Astrocyte of the cerebellum (primary cell): ENCODE data around the gene HRNR.

Experiments
- DNase-seq: peaks from one replicate; pipeline ENCODE4 v3.0.0-alpha.2; 2011; ENCODE audit warnings: low read depth
- H3K4me3 ChIP-seq: 2 replicates; pipeline ENCODE4 v1.5.1; 2011; ENCODE audit warnings: mild to moderate bottlenecking, low read depth, low read length, moderate library complexity
- CTCF ChIP-seq: IDR thresholded peaks from 2 replicates; pipeline ENCODE4 v1.5.1; 2012; ENCODE audit warnings: low read length, low read depth, moderate library complexity, mild to moderate bottlenecking; ENCODE audit errors: missing control alignments
- in situ Hi-C: cut with HindIII; loops from 2 replicates; pipeline ENCODE4 v1.10.0; 2017; ENCODE audit warnings: low sequenced_read_pairs

HRNR gene

GRCh38 chr1:152198982-152199381 lies 25.0 kb downstream of the HRNR start:
- TF ChIP-seq CTCF: no peak
- no peak for DNase-seq
- in situ Hi-C loops: no loop called here
- no peak overlapping the region for H3K4me3 ChIP-seq

- in situ Hi-C loops: no loop called here
- no peak overlapping the region for H3K4me3 ChIP-seq
- no peak for DNase-seq
- TF ChIP-seq CTCF: no peak
Measured at GRCh38 chr1:152197361-152197941, 26.5 kb downstream of the HRNR start.

GRCh38 chr1:152191711-152192110 lies 32.3 kb downstream of the HRNR start:
- TF ChIP-seq CTCF: no peak
- no peak for DNase-seq
- H3K4me3 ChIP-seq: no peak overlapping the region
- in situ Hi-C loops: no loop called here

- no peak overlapping the region for H3K4me3 ChIP-seq
- TF ChIP-seq CTCF: no peak
- in situ Hi-C loops: no loop called here
- DNase-seq: no peak
Measured at GRCh38 chr1:152191260-152191659, 32.7 kb downstream of the HRNR start.

GRCh38 chr1:152190589-152190988 lies 33.4 kb downstream of the HRNR start:
- DNase-seq: no peak
- TF ChIP-seq CTCF: no peak
- in situ Hi-C loops: no loop called here
- no peak overlapping the region for H3K4me3 ChIP-seq

GRCh38 chr1:152189657-152190442 lies 34.1 kb downstream of the HRNR start:
- in situ Hi-C loops: no loop called here
- peak; percentile 73 for TF ChIP-seq CTCF
- peak overlapping the region; percentile 43 for H3K4me3 ChIP-seq
- no peak for DNase-seq
